ENCODE measurements around the gene CLDN18. TPM values are rescaled to one million over a fixed set of nuclear protein-coding genes. Genes with fewer than 3 reads are reported as not detected.

Gene CLDN18
- total and polyA plus RNA-seq, 2 donors (not counting 1 experiment from before 2014, with no cell fraction given), result not detected

DNA sequence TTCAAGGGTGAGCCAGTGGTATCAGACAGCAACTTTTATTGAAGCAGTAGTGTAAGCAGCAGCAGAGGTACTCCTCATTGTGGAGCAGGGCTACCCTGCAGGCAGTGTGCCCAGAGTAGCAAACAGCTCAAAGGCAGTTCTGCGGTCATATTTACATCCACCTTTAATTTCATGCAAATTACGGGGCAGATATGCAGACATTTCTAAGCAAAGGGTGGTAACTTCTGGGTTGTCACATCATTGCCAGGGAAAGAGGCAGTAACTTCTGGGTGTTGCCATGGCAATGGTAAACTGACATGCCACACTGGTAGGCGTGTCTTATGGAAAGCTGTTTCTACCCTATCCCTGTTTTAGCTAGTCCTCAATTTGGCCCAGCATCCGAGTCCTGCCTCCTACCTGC lies 46.5 kb upstream of the CLDN18 start:
- Histone ChIP-seq H3K27me3 (replicated peaks in 1 of 4; ENCODE audit: control extremely low read depth in 1 of 4, control insufficient read depth in 3 of 4, insufficient read depth in 4 of 4, low read length in 3 of 4) (no peaks in the 10 kb centered on the region), H3K9me3 (ENCODE audit: control extremely low read depth in 1 of 3, control insufficient read depth in 2 of 3, insufficient read depth in 1 of 3, low read length in 2 of 3) (no peaks in the 10 kb centered on the region), H3K4me2 (replicated peaks; ENCODE audit: low read depth, low read length, poor library complexity, severe bottlenecking) (no peak overlapping the region), H2AFZ (ENCODE audit: insufficient read depth, low read depth, low read length, poor library complexity, severe bottlenecking) (no peak overlapping the region), H3K27ac (ENCODE audit: low read length in 2 of 2) (no peak overlapping the region), H3K79me2 (ENCODE audit: control insufficient read depth, insufficient read depth, low read length) (no peaks in the 10 kb centered on the region), H3K4me1 (ENCODE audit: control insufficient read depth in 2 of 2, insufficient read depth in 2 of 2, low read length in 2 of 2) (no peaks in the 10 kb centered on the region), H4K20me1 (ENCODE audit: control insufficient read depth, insufficient read depth, low read length, poor library complexity, severe bottlenecking) (no peaks in the 10 kb centered on the region), H3K9ac (ENCODE audit: low read length) (no peak overlapping the region), H3K36me3 (replicated peaks in 1 of 2; ENCODE audit: control extremely low read depth in 1 of 2, control insufficient read depth in 1 of 2, extremely low read depth in 1 of 2, insufficient read depth in 2 of 2, low read length in 1 of 2) (no peaks in the 10 kb centered on the region), H3K4me3 (ENCODE audit: control extremely low read depth in 1 of 5, extremely low read depth in 1 of 5, insufficient read depth in 1 of 5, low read depth in 2 of 5, low read length in 4 of 5) (no peak overlapping the region)
- DNase-seq, result no peak
- CTCF ChIA-PET, result no interaction called here
- POLR2A ChIA-PET, result no interaction called here
- TF ChIP-seq, protein P1, sequence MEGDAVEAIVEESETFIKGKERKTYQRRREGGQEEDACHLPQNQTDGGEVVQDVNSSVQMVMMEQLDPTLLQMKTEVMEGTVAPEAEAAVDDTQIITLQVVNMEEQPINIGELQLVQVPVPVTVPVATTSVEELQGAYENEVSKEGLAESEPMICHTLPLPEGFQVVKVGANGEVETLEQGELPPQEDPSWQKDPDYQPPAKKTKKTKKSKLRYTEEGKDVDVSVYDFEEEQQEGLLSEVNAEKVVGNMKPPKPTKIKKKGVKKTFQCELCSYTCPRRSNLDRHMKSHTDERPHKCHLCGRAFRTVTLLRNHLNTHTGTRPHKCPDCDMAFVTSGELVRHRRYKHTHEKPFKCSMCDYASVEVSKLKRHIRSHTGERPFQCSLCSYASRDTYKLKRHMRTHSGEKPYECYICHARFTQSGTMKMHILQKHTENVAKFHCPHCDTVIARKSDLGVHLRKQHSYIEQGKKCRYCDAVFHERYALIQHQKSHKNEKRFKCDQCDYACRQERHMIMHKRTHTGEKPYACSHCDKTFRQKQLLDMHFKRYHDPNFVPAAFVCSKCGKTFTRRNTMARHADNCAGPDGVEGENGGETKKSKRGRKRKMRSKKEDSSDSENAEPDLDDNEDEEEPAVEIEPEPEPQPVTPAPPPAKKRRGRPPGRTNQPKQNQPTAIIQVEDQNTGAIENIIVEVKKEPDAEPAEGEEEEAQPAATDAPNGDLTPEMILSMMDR (IDR thresholded peaks at IDR 0.05), result no peak
- no peak for TF ChIP-seq EZH2 (IDR thresholded peaks at IDR 0.05; ENCODE audit: borderline replicate concordance, insufficient read depth, low read depth, low read length, poor library complexity, severe bottlenecking)
- H3K4me3 Mint-ChIP-seq, result no peak overlapping the region
- H3K27ac Mint-ChIP-seq, result no peak overlapping the region
- no peak for ATAC-seq (ENCODE audit: low read depth)
- intact Hi-C loops (cut with micrococcal nuclease), result no loop called here
- WGBS (ENCODE audit: insufficient coverage), result 87% methylated on average over 3 of the region's 4 CpGs
- no peaks in the 10 kb centered on the region for H3K9me3 Mint-ChIP-seq (ENCODE audit: insufficient read depth)
- H3K27me3 Mint-ChIP-seq, result peaks cover 8% of the 10 kb centered on the region
- H3K4me1 Mint-ChIP-seq, result no peaks in the 10 kb centered on the region

DNA sequence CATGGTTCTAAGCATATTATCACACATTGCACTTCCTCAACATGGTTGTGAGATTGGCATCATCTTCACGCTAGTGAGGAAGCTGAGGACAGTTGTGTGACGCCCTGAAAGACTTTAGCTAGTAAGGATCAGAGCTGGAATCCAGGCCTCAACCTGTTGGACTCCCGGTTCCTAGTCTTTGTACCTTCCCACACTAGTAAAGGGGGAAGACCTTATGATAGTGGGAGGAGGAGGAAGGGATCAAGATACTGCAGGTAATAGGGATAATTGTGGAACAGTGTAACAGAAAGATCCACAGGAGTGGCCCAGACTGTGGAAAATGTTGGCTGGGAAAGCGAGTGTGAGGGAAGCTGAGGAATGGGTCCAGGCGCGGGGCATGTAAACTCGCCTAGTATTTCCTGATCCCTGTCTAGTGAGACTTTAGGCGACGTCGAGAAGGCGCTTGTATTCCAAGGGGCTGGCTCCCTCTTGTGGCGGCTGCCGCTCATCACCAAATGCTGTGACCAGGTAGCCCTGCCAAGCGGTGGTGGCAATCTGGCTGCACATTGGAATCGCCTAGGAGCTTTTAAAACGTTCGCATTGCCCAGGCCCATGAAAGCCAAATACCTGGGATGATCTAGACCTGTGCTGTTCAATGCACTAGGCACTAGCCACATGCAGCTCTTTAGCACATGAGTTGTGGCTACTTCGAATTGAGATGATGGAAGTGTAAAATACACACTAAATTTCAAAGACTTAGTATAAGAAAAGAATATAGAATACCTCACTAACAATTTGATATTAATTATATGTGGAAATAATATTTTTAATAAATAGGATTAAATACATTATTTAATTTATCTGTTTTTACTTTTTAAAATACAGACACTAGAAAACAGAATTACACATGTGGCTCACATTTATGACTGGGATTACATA lies 38.8 kb upstream of the CLDN18 start:
- H3K4me3 ChIP-seq (ENCODE audit: control extremely low read depth in 1 of 5, extremely low read depth in 1 of 5, insufficient read depth in 1 of 5, low read depth in 2 of 5, low read length in 4 of 5), result no peak overlapping the region
- no peak overlapping the region for H2AFZ ChIP-seq (ENCODE audit: insufficient read depth, low read depth, low read length, poor library complexity, severe bottlenecking)
- no peak for TF ChIP-seq EZH2 (IDR thresholded peaks at IDR 0.05; ENCODE audit: borderline replicate concordance, insufficient read depth, low read depth, low read length, poor library complexity, severe bottlenecking)
- TF ChIP-seq, protein P1 (IDR thresholded peaks at IDR 0.05), result peak; percentile 63
- no peak overlapping the region for H3K27ac ChIP-seq (ENCODE audit: low read length in 2 of 2)
- DNase-seq, result peak; percentile 13
- Mint-ChIP-seq H3K4me3 (no peak overlapping the region), H3K4me1 (no peaks in the 10 kb centered on the region), H3K27ac (no peak overlapping the region), H3K27me3 (peaks cover 9% of the 10 kb centered on the region), H3K9me3 (ENCODE audit: insufficient read depth) (no peaks in the 10 kb centered on the region)
- ChIA-PET CTCF (interaction anchor here (0.9 kb wide), 1 partner anchor 26 kb away, joined by 3 read pairs; no protein-coding TSS in a partner anchor), POLR2A (no interaction called here)
- H3K9me3 ChIP-seq (ENCODE audit: control extremely low read depth in 1 of 3, control insufficient read depth in 2 of 3, insufficient read depth in 1 of 3, low read length in 2 of 3), result no peaks in the 10 kb centered on the region
- no peaks in the 10 kb centered on the region for H3K4me1 ChIP-seq (ENCODE audit: control insufficient read depth in 2 of 2, insufficient read depth in 2 of 2, low read length in 2 of 2)
- no peaks in the 10 kb centered on the region for H3K36me3 ChIP-seq (replicated peaks in 1 of 2; ENCODE audit: control extremely low read depth in 1 of 2, control insufficient read depth in 1 of 2, extremely low read depth in 1 of 2, insufficient read depth in 2 of 2, low read length in 1 of 2)
- no peak for ATAC-seq (ENCODE audit: low read depth)
- WGBS (ENCODE audit: insufficient coverage), result 10% methylated on average over 16 of the region's 18 CpGs
- no peaks in the 10 kb centered on the region for H4K20me1 ChIP-seq (ENCODE audit: control insufficient read depth, insufficient read depth, low read length, poor library complexity, severe bottlenecking)
- H3K27me3 ChIP-seq (replicated peaks in 1 of 4; ENCODE audit: control extremely low read depth in 1 of 4, control insufficient read depth in 3 of 4, insufficient read depth in 4 of 4, low read length in 3 of 4), result no peaks in the 10 kb centered on the region
- intact Hi-C loops (cut with micrococcal nuclease), result loop anchor here (10.0 kb wide), 1 partner anchor 1896 kb away; no protein-coding TSS in a partner anchor
- no peak overlapping the region for H3K9ac ChIP-seq (ENCODE audit: low read length)
- no peak overlapping the region for H3K4me2 ChIP-seq (replicated peaks; ENCODE audit: low read depth, low read length, poor library complexity, severe bottlenecking)
- no peaks in the 10 kb centered on the region for H3K79me2 ChIP-seq (ENCODE audit: control insufficient read depth, insufficient read depth, low read length)

All from B cell (primary cell).